HG03469 (cell line): ENCODE data around the gene SELENOS.

Source experiments
- ATAC-seq: cut with Tn5 transposase; IDR thresholded peaks from one replicate; pipeline ENCODE4 v1.9.1; 2021; ENCODE audit warnings: mild to moderate bottlenecking, moderate library complexity, moderate number of reproducible peaks; ENCODE audit not compliant: unreplicated experiment

The SELENOS gene

DNA sequence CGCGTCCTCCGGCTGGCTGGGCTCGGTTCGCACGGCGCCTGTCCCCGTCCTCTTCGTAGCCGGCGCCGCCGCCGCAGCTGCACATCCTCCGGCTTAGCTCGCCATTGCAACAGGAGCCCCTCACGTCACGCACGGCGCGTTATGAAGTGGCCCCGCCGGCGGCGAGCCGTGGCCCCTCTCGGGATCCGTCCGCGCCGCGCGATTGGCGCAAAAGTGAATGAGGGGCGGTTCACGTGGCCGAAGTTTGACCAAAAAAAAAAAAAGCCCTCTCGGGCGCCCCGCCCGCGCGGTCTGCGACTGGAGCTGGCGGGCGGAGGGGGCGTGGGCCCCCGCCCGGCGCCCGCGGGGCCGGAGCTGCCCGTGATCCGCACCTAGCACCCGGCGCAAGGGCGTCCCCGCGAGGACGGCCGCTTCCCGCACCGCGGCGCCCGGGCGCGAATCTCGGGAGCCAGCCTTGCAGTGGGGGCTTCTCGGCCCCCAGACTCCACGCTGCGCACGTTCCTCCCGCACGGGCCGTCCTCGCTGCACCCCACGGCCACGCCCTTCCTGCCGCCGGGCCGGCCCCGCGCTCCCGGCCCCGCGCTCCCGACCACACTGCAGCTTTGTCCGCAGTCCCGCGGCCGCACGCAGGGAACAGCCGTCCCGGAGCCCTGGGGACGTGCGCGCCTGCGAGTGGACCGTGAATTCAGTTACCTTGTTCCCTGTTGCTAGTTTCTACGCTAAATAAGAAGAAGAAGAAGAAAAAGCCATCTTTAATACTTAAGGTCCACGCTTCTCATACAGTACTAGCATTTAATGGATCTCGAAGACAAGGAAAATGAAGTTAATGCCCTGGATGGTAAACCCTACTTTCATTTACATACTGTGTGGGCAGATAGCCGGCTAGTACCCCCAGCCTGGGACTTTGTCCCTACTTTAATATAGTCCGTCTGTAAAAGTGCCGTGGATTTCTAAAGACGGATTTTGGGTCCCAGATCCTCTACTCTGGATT is 25.2 kb downstream of the SELENOS start, which contains the start of gene CHSY1:
Gene CHSY1 (minus strand): TSS at position 219 of the 991 bp plus-strand sequence. CDS start 592 bp downstream, outside the sequence.
- peak; percentile 69 for ATAC-seq

GRCh38 chr15:101250873-101251829 is 26.1 kb downstream of the SELENOS start:
- ATAC-seq = peak; percentile 24

DNA sequence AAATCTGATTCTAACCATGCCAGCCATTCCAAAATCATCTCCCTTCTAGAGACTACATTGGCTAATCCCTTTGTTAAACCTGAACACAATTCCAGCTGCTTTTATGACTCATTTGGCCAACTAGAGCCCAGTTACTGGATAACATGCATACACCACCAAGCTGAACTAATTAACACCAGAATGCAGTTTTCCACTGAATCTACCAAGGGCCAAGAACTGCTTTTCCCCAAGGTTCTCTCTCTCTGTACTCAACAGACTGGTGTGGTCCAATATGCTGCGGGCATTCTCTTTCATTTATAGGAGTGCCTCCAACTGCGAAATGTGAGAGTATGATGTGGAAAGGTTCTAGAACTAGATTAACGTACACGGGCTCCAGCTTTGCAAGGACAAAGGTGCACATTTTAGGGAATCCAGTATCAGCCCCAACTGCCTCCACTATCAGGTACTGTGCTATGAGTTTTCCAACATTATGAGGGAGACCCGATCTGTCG is 26.9 kb downstream of the SELENOS start:
- ATAC-seq = no peak

GRCh38 chr15:101248274-101248673 is 29.0 kb downstream of the SELENOS start:
- no peak for ATAC-seq

DNA sequence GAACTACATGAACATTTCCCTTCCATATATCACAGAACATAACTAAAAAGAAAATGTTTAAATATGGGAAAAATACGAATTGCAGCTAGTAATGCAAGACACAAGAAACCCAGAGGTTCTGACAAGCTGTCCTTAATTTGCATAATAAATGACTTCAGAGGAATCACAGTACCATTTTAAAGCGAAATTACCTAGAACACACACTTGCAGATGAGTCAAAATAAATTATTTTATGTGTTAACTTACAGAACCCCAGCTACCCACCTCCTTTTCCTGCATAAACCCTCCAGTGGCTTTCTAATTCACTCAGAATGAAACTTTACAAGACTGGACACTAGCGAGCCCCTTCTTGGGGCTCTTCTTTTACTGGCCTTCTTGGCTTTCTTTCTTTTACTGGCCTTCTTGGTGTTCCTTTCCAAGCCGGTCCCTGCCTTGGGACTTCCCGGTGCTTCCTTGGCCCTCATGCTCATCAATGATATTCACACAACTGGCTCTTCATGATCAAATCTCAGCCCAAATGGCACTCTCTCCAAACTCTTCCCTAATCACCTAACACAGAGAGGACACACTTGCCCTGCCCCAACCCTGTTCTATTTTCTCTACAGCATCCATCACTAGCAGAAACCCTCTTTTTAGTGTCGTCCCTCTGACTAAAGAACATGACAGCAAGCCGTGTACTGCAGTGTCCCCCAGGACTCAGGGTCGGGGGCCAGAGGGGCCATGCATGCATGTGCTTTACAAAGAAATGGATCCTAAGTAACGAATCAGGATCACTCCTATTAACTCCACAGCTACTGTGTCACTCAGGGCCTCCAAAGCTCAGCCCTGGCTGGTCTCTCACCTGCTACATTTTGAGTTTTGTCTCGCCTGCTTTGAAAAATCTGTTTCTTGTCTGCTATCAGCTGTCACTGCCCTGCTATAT is 30.2 kb downstream of the SELENOS start:
- no peak for ATAC-seq

DNA sequence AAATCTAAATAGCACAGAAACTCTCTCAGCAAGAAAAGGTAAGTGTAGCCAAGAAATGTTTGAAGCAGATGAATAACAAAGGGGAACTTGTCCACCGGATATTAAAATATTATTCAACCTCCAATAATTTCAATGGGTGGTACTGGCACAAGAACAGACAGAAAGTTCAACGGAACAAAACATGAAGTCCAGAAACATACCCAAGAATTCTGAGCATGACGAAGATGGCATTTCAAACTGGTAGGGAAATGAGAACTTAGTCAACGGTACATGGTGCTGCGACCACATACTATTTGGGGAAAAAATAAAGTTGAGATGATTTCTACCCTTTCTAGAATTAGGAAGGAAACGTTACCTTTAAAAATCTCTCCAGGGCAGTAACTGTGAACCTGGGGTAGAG is 30.9 kb downstream of the SELENOS start:
- no peak for ATAC-seq

DNA sequence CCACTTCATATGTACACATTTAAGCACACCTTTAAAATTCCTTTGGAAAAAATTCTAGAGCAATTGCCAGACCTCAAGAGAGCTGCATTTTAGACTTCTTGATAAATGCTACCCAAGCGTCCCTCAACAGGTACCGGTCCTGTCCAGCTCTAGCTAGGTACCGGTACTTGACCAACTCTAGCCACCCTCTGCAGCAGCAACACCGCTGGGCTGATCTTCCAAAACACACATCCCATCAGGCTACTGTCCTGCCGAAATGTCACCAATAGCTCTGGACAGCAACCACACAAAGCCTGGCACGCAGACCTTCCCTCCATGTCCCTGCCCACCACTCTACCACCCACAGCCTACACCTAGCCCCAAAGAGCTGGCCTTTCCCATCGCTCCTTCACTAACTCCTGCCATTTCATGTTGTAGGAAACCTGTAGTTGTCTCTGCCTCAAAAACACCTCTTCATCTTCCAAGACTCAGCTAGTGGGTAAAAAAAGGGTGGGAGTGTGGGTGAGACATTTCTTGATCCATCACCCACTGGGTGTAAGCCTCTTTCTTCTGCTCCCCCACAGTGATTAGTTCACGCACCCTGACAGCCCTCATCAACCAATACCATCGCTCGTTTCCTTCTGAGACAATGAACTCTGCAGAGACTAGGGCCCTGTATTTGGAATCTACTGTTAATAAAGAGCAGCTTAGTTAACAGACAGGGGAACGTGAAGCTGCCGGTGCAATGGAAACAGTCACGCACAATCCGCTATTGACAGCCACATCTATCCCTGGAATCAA is 32.2 kb downstream of the SELENOS start:
- no peak for ATAC-seq

GRCh38 chr15:101244036-101244781 is 33.1 kb downstream of the SELENOS start:
- no peak for ATAC-seq

DNA sequence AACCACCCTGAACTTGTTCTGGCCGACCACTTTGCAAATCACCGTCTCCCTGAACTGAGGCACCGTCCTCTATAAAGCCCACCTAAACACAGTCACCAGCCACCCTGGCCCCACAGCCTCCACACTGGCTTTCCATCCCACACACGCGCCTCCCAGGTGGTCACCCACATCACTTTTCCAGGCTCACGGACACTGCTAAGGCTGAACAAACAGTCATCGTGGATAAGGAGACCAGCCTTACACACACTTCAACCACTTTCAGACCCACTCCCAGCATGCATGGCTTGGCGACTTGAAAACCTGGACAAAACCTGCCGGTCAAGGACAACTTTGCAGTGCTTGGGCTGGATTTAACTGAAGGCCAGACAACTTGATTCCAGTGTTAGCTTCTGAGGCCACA is 33.9 kb downstream of the SELENOS start:
- ATAC-seq = no peak

- ATAC-seq = no peak
Measured at GRCh38 chr15:101242999-101243336, 34.3 kb downstream of the SELENOS start.

DNA sequence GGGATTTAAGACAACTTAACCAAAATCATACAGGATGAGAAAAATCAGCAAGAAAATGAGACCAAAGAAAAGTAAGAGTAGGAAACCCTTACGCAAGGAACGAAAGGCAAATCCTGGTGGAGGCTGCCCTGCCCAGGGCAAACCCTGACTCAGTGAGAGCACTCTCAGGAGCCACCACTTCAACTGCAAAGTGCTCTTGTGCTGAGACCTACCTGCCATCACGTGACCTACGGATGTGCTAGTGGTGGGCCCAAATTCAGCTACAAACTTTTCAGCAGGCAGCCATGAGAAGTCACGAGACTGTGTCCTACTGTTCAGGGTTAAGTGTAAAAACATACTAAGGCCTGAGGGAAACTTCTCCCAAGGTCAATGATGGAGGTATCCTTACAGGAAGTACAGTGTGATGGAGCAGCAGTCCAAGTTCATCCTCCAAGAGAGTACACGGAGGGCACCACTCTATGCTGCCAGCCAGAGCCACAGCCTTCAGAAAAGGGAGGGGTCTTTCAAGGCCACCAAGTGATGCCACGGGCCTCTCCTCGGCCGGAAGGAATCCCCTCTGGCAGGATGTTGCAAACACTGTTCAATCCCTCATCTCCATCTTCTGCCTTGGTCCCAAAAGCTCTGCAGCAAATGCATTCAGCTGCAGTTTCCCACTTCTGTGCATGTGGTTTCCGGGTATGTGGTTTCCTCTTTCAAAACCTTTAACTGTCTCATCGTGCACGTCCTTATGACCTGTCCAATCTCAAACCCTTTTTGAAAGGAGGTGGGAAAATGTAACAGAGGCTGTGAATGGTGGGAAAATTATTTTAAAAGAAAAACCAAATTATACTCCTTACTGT is 34.9 kb downstream of the SELENOS start:
- peak; percentile 58 for ATAC-seq

- ATAC-seq = no peak
Measured at GRCh38 chr15:101240358-101240757, 36.9 kb downstream of the SELENOS start.

DNA sequence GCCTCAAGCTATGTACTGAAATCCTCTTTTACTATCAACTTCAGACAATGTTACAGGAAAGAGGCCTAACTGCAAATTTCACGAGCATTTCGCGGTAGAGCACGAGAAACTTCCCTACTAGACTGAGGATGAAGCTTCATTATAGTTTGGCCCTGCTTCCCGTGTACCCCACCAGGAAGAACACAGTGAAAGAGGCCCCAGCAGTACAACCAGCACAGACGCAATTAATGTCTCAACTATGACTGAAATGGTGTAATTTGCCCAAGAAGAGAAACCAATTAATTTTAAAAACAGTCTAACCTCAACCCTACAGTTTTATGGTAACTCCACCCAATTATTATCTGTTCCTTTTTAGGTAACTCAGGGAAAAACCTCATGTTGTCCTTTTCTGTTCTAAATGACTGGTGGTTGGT is 37.6 kb downstream of the SELENOS start:
- ATAC-seq = no peak

- no peak for ATAC-seq
Measured at GRCh38 chr15:101237251-101237650, 40.0 kb downstream of the SELENOS start.

GRCh38 chr15:101233651-101234280 is 43.5 kb downstream of the SELENOS start:
- no peak for ATAC-seq

DNA sequence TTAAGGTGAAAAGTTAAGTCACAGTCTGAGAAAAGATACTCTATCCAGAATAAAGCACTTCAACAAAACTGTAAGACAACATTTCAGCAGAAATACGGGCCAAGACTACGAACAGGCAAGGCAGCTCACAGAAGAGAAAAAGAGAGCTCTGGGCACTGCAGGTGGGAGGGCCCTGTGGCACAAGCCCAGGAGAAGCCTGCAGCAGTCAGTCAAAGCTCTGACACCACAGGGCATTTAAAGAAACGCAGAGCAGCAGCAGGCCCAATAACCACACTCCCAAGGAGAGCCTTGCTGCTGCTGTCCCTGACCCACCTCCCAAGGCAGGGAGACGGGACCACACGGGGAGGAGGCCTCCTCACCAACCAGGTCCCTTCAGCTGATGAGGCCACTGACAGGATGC is 44.6 kb downstream of the SELENOS start:
- ATAC-seq = no peak

- ATAC-seq = no peak
Measured at GRCh38 chr15:101228313-101228712, 49.0 kb downstream of the SELENOS start.
